Gastroesophageal sphincter (tissue), 3 donors: ENCODE results near the gene GOLGA6A.

Experiments used
- EP300 ChIP-seq: sonication (generic); formaldehyde crosslinking; IDR thresholded peaks from one replicate; pipeline ENCODE4 v1.6.1; 2017; ENCODE audit warnings: antibody characterized with exemption, mild to moderate bottlenecking
- POLR2A ChIP-seq, 2 donors: fragments of 450-650 bp; IDR thresholded peaks; one replicate each; pipeline ENCODE4 v1.6.1; 2017; ENCODE audit warnings: antibody characterized with exemption in 2 of 2, mild to moderate bottlenecking in 2 of 2, moderate library complexity in 1 of 2
- POLR2AphosphoS5 ChIP-seq: sonication (generic); formaldehyde crosslinking; IDR thresholded peaks from one replicate; pipeline ENCODE4 v1.6.1; 2017; ENCODE audit warnings: antibody characterized with exemption
- TF ChIP-seq, protein P1 (sequence below), 4 experiments: fragments of 200-600 bp in 2 of 4; fragments of 450-650 bp in 2 of 4; sonication (generic) in 1 of 4; IDR thresholded peaks; one replicate each; pipeline ENCODE4 v1.5.1; 2017 to 2019; ENCODE audit warnings: antibody characterized with exemption in 4 of 4, mild to moderate bottlenecking in 2 of 4, moderate library complexity in 2 of 4

- TF ChIP-seq, protein P1, sequence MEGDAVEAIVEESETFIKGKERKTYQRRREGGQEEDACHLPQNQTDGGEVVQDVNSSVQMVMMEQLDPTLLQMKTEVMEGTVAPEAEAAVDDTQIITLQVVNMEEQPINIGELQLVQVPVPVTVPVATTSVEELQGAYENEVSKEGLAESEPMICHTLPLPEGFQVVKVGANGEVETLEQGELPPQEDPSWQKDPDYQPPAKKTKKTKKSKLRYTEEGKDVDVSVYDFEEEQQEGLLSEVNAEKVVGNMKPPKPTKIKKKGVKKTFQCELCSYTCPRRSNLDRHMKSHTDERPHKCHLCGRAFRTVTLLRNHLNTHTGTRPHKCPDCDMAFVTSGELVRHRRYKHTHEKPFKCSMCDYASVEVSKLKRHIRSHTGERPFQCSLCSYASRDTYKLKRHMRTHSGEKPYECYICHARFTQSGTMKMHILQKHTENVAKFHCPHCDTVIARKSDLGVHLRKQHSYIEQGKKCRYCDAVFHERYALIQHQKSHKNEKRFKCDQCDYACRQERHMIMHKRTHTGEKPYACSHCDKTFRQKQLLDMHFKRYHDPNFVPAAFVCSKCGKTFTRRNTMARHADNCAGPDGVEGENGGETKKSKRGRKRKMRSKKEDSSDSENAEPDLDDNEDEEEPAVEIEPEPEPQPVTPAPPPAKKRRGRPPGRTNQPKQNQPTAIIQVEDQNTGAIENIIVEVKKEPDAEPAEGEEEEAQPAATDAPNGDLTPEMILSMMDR (IDR thresholded peaks at IDR 0.05), result no peak
- TF ChIP-seq POLR2AphosphoS5 (no peak), POLR2A (IDR thresholded peaks at IDR 0.05) (no peak), EP300 (no peak)
Observed at GRCh38 chr15:74129586-74130154, 47.3 kb upstream of the GOLGA6A start.
